ENCODE measurements around the gene BIRC2. TPM values are rescaled to one million over a fixed set of nuclear protein-coding genes. Genes with fewer than 3 reads are reported as not detected.
"Not testable (repeated sequence)": the region's sequence is repeated elsewhere in the genome, so short reads cannot be mapped to it uniquely, and the experiment has no call there.

BIRC2 gene
- polyA plus RNA-seq, 2 of the 4 experiments (the other 2 are of a cell fraction) = 24.2 to 60.4 TPM

DNA sequence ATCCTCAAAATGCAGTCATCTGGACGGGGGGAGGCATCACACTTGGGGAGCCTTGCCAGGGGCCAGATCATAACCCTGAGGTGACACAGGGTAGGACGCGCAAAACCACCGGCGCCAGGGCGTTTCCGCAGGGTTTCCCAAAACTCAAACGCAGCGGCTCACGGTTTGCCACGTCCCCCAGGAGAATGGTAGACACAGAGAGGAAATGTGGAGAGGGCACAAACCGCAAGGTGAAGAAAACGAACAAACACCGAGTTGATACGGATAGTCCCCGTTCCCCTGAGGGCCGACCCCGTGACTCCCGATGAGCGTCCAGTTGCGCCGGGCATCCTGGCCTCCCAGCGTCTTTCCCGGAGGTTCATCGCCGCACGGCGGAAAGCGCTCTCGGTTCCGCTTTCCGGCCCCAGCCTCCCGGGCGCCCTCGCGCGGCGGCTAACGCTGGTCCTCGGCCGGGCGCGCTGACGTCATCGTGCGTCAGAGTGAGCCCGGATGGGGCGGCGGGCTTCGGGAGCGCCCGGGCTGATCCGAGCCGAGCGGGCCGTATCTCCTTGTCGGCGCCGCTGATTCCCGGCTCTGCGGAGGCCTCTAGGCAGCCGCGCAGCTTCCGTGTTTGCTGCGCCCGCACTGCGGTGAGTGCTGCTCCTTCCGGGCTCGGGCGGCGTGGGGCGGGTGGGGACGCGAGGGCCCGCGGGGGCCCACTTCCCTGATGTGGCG is at the start of gene BIRC2 (continued):
- no peak for TF ChIP-seq HOXA7 (CRISPR knock-in tag; IDR thresholded peaks at IDR 0.05)
- TF ChIP-seq ZNF302 (CRISPR knock-in tag; IDR thresholded peaks at IDR 0.05) = no peak
- TF ChIP-seq RARB (CRISPR knock-in tag; IDR thresholded peaks at IDR 0.05) = no peak
- no peak for TF ChIP-seq HDAC2 (IDR thresholded peaks at IDR 0.05)
- TF ChIP-seq, protein P1, sequence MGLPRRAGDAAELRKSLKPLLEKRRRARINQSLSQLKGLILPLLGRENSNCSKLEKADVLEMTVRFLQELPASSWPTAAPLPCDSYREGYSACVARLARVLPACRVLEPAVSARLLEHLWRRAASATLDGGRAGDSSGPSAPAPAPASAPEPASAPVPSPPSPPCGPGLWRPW (IDR thresholded peaks at IDR 0.05) = no peak
- no peak for TF ChIP-seq GATA3 (IDR thresholded peaks at IDR 0.05; ENCODE audit: borderline replicate concordance)
- TF ChIP-seq NR3C1 (IDR thresholded peaks at IDR 0.05) = no peak
- no peak for TF ChIP-seq FOXS1 (CRISPR knock-in tag; IDR thresholded peaks at IDR 0.05)
- TF ChIP-seq MAZ (IDR thresholded peaks at IDR 0.05; ENCODE audit: borderline replicate concordance, low read depth, low read length) = no peak
- TF ChIP-seq, protein P2, sequence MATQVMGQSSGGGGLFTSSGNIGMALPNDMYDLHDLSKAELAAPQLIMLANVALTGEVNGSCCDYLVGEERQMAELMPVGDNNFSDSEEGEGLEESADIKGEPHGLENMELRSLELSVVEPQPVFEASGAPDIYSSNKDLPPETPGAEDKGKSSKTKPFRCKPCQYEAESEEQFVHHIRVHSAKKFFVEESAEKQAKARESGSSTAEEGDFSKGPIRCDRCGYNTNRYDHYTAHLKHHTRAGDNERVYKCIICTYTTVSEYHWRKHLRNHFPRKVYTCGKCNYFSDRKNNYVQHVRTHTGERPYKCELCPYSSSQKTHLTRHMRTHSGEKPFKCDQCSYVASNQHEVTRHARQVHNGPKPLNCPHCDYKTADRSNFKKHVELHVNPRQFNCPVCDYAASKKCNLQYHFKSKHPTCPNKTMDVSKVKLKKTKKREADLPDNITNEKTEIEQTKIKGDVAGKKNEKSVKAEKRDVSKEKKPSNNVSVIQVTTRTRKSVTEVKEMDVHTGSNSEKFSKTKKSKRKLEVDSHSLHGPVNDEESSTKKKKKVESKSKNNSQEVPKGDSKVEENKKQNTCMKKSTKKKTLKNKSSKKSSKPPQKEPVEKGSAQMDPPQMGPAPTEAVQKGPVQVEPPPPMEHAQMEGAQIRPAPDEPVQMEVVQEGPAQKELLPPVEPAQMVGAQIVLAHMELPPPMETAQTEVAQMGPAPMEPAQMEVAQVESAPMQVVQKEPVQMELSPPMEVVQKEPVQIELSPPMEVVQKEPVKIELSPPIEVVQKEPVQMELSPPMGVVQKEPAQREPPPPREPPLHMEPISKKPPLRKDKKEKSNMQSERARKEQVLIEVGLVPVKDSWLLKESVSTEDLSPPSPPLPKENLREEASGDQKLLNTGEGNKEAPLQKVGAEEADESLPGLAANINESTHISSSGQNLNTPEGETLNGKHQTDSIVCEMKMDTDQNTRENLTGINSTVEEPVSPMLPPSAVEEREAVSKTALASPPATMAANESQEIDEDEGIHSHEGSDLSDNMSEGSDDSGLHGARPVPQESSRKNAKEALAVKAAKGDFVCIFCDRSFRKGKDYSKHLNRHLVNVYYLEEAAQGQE (IDR thresholded peaks at IDR 0.05) = no peak
- no peak for TF ChIP-seq ZC3H11A (IDR thresholded peaks at IDR 0.05)
- TF ChIP-seq, protein P3, sequence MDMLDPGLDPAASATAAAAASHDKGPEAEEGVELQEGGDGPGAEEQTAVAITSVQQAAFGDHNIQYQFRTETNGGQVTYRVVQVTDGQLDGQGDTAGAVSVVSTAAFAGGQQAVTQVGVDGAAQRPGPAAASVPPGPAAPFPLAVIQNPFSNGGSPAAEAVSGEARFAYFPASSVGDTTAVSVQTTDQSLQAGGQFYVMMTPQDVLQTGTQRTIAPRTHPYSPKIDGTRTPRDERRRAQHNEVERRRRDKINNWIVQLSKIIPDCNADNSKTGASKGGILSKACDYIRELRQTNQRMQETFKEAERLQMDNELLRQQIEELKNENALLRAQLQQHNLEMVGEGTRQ (IDR thresholded peaks at IDR 0.05) = no peak; the same call in 1 of the 2 replicates
- no peak for TF ChIP-seq MAFK (IDR thresholded peaks at IDR 0.05; ENCODE audit: partially characterized antibody)
- peak; percentile 86 for TF ChIP-seq PHF8 (IDR thresholded peaks at IDR 0.05; ENCODE audit: borderline replicate concordance, low read depth)
- TF ChIP-seq, protein P4, sequence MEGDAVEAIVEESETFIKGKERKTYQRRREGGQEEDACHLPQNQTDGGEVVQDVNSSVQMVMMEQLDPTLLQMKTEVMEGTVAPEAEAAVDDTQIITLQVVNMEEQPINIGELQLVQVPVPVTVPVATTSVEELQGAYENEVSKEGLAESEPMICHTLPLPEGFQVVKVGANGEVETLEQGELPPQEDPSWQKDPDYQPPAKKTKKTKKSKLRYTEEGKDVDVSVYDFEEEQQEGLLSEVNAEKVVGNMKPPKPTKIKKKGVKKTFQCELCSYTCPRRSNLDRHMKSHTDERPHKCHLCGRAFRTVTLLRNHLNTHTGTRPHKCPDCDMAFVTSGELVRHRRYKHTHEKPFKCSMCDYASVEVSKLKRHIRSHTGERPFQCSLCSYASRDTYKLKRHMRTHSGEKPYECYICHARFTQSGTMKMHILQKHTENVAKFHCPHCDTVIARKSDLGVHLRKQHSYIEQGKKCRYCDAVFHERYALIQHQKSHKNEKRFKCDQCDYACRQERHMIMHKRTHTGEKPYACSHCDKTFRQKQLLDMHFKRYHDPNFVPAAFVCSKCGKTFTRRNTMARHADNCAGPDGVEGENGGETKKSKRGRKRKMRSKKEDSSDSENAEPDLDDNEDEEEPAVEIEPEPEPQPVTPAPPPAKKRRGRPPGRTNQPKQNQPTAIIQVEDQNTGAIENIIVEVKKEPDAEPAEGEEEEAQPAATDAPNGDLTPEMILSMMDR (IDR thresholded peaks at IDR 0.05) = peak; percentile 57
- TF ChIP-seq JUN (IDR thresholded peaks at IDR 0.05) = peak; percentile 63 to 84; a peak in 4 of 5 replicates
- TF ChIP-seq RCOR1 (IDR thresholded peaks at IDR 0.05; ENCODE audit: low read depth, low read length) = no peak
- TF ChIP-seq CBX8 (IDR thresholded peaks at IDR 0.05) = no peak
- TF ChIP-seq NFE2L2 (conservative IDR thresholded peaks at IDR 0.05; ENCODE audit: low read length) = no peak
- TF ChIP-seq ZFP36 (IDR thresholded peaks at IDR 0.05; ENCODE audit: borderline replicate concordance, partially characterized antibody) = no peak
- TF ChIP-seq RFX5 (IDR thresholded peaks at IDR 0.05) = no peak
- no peak for TF ChIP-seq JUNB (IDR thresholded peaks at IDR 0.05)
- no peak for TF ChIP-seq POLR2AphosphoS2 (conservative IDR thresholded peaks at IDR 0.05; ENCODE audit: low read length)

DNA sequence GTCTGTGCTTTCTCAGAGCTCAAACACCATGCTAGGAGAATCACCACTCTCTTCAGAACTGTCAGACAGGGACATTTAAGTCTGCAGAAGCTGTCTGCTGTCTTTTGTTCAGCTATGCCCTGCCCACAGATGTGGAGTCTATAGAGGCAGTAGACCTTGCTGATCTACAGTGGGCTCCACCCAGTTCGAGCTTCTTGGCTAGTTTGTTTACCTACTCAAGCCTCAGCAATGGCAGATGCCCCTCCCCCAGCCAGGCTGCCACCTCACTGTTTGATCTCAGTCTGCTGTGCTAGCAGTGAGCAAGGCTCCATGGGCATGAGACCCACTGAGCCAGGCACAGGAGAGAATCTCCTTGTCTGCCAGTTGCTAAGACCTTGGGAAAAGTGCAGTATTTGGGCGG is 46.2 kb upstream of the BIRC2 start:
- DNase-seq (ENCODE audit: low read depth in 1 of 2, low spot score in 1 of 2); H3K4me3 ChIP-seq; POLR2A ChIA-PET; CTCF ChIA-PET; FAIRE-seq; H3K9me3 ChIP-seq; ATAC-seq; H3K27ac ChIP-seq; H3K4me2 ChIP-seq: not testable (repeated sequence)
- peaks cover 11% of the 10 kb centered on the region; the same call in 2 of the 3 replicates for H3K4me1 ChIP-seq
- WGBS (ENCODE audit: missing lambda C conversion rate) = 51% methylated on average over 2 of the region's 2 CpGs

Measured in A549 (cell line).